ENCODE results near the gene PHAF1.

PHAF1 gene

DNA sequence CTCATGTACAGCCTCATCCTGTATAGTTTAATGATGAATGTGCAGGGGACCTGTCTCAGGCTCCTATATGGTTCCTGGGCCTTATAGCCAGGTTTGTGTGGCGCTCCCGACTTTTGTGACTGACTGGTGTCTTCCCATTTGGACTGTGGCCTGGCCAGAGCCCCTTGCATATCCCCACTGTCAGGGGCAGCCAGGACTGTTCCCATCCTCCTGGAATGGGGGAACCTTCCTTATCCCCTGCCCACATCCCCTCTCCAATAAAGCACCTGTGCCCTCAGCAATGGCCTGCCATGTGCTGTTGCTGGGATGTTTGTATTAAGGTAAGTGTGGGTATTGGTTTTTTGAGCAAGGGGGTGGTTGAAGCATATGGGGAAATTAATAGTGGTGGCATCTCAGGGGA lies 38.5 kb downstream of the PHAF1 start:
- no peak for DNase-seq

DNA sequence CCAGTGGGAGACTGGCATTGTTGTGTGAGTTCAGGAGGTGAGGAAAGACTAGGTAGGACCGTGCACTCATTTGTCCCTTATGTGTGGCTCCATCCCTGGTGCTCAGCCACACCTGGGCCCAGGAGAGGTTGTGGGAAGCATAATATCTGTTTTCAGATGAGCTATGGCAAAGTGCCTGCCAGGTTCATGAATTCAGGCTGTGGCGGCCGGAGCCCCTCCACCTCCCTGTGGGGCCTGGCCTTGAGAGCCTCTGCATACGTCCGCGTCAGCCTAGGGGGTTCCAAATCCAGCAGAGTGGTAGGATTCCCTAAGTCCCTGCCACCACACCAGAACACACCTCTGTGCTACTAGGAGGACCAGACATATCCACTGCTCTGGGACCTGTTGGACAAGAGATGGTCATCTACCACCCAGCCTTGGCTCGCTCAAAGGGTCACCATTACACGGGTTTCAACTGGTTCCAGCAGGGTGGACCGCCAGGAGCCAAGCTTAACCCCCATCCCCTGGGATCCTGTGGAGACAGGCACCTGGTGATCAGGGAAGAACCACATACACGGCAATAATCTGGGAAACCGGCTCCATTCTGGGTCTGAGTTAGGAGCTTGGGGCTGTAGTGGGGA lies 39.0 kb downstream of the PHAF1 start:
- no peak for DNase-seq

DNA sequence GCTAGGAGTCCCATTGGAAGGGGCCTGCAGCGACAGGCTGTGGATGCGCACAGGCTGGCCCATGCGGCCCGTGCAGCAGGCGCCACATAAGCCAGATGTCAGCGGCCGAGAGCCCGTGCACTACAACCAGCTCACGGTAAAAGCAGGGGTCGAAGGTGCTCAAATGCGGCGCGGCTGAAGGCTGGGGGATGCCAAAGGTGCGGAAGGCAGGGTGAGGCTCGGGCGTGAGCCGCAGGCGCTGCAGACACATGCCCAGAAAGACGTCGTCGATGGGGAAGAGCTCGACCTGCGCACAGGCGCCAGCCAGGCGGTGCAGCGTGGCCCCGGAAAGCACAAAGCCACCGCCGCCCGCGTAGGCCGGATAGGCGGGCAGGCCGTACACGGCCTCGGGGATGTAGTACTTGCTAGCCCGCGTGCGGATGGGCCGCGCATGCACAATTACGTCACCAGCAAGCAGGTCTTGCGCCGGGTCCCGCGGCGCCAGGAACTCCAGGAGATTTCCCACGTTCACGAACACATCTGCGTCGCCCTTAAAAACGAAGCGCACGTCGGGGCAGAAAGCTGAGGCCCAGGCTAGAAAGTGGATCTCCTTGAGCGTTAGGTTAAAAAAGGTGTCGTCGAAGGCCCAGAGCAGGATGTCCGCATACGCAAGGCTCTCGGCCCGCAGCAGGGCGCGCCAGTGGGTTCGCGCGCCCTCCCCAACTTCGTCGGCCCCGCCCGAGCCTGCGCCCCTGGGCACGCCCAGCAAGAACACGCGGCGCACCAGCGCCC lies 39.7 kb downstream of the PHAF1 start:
- no peak for DNase-seq

DNA sequence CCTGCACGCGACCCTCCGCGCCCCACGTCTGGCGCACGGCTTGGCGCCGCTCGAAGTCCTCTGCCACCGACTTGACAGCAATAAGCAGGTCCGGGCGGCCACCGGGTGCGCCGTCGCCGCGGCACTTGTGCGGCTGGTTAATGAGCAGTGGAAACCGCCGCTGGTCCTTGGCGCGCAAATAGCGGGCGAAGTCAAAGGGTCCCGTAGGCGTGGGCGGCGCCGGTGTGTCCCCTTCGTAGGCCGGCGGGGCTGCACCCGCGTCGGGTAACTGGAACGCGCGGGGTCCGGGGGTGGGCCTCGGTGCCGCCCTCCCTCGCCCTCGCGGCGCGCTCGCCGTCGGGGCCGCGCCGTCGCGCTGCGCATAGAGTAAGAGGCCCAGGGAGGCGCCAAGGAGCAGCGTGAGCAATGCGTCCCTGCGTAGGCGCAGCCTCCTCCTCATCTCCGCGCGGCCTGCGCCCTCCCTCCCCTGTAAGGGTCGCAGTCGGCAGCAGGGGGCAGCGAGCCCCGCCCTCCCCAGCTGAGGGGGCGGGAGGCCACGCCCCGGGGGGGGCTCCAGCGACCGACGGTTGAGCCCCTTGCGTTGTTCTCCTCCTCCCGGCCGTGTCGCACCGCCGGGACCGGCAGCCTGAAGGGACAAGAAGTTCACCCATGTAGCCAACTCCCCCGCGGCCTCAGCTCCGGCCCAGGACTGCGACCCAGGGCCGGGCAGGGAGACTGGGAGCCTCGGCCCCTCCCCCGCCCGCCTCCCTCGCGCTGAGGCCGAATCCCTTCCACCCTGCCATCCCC lies 40.5 kb downstream of the PHAF1 start:
- peak; percentile 33 for DNase-seq

DNA sequence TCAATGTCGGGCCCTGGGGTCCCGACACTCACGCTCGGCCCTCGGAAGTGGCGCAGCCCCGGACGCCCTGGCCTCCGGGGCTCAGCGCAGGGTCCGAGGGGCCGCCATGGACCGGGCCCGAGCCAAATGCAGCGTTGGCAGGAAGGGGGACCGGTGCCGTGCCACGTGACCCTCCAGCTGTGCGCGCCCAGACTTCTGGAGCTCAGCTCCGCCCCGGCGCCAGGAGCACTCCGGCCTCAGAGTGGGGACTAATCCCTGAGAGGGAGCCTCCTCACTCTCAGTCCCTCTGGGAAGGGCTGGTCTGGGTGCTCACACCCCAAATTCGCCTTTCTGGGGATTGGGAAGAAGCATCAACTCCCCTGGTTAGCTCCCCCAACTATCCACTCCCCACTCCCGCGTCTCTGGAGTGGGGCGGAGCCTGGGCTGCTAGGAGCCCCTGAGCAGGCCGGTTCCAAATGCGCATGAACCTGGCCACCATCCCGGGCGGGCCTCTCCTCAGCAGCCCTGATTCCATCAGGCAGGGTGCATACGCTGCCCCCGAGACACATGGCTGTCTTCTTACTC lies 41.2 kb downstream of the PHAF1 start, which contains the start of gene B3GNT9:
TSS of gene B3GNT9 (minus strand) at position 166 of the 564 bp plus-strand sequence. CDS start 513 bp downstream, outside the sequence.
- no peak for DNase-seq

DNA sequence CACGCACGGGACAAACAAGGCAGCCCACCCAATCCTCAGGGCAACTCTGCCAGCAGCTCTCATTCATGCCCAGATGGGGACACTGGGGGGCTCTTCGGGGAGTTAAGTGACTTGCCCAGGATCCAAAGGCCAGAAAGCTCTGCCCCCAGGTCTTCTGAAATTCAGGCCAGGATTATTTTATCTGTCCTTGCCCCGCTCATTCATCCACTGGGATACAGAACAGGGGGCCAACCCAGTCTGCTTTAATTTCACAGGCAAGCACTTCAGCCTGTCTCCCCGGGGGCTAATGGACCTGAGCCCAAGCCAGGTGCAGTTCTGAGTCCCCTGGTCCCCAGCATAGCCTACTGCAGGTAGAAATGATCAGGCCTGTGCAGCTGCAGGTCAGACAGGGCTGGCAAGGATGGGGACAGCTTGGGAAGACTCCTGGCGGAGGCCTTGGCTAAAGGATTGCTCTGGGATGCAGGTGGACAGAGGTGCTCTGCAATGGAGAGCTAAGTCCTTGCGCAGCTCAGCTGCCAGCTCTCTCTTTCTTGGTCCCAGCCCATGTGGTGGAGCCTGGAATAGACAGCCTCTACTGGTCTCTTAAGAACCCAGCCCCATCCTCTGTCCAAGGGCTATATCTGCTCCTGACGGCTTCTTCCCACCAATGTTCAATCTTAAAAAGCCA lies 41.8 kb downstream of the PHAF1 start:
- DNase-seq = no peak

DNA sequence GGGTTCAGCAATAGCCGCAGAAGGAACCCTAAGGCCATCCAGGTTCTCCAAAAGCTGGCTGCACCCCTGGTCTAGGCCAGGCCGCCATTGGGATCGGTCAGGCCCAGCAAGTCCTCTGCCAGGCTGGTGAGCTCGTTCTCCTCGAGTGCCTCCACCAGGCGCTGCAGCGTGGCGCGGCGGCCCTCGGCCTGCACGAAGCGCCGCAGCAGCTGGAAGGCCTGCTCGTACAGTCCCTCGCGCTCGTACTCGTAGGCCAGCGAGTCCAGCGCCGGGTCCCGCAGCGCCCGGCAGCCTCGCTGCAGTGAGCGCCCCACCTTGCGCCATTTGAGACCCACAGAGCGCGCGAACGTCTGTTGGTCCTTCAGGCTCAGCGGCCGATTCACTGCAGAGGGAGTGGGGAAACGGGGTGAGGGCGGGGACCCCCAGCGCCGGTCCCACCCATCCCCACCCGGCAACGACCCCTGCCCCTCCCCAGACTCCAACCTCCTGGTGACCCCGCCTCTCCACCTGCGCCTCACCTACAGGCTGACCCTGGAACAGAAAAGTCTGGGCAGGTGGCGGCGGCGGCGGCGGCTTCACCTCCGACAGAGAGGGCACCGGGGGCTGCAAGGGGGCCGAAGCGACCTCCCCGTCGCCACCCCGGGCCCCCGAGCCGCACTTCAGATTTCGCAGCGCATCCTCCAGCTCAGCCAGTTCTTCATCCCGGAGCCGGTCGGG lies 45.0 kb downstream of the PHAF1 start:
- DNase-seq = no peak

DNA sequence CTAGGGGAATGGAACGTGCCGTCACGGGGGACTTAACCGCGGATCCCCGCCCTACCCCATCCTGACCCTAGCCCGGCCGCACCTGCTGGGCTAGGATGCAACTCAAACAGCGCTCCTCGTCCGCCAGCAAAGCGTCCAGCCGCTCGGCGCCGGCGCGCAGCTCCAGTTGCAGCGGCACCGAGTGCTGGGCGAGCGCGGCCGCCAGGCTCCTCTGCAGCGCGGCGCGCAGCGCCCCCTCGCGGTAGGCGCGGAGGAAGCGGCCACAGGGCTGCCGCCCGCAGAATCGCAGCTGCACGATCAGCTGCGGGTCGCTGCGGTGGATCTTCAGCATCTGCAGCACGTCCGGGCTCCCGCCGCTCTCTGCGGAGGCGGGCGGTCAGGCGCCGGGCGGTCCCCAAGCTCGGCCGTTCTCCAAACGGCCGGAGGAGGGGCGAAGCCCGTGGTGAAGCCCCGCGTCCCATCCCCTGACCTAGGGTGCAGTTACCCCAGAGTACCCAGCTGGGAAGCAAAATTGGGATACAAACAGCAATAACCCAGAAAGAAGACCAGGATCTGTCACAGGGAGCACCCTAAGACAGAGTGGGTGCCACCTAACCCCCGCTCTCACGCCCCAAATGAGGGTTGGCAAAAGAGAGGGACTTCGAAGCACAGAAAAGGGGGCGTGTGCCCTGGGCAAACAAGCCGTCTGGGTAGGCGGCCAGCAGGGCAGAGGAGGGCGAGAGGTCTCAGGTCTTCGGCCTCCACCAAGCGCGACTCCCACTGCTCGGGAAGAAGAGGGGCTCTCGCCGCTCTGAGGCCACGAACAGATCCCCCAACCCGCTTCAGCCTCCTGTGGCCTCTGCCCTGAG lies 45.8 kb downstream of the PHAF1 start:
- peak; percentile 72 for DNase-seq

DNA sequence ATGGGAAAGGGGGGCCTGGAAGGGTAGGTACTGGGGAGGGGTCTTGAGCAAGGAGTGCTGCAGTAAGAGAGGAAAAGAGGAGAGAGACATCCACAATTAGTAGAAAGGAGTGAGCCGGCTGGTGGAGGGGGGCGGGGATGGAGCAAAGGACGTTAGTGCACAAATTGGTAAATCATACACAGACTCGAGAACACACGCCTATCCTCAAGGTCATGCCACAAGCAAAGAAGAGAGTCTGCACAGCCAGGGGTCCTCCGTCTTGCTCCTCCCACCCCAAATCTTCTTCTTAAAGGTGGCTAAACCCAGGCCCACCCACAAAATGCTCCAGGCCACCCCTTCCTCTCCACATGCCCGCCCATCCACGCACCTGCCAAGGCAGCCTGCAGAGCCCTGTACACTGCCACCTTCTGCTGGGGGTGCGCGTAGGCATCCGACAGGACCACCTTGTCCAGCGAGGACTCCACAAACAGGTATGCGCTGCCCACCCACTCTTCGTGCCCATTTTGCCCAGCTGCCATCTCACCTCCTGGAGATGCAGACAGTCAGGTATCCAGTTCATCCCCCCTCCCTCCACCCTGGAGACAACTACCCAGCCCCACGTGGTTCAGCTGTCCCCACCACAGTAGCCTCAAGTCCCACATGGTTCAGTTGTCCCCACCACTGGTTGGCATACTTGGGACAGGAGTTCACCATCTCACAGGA lies 46.6 kb downstream of the PHAF1 start:
- no peak for DNase-seq

DNA sequence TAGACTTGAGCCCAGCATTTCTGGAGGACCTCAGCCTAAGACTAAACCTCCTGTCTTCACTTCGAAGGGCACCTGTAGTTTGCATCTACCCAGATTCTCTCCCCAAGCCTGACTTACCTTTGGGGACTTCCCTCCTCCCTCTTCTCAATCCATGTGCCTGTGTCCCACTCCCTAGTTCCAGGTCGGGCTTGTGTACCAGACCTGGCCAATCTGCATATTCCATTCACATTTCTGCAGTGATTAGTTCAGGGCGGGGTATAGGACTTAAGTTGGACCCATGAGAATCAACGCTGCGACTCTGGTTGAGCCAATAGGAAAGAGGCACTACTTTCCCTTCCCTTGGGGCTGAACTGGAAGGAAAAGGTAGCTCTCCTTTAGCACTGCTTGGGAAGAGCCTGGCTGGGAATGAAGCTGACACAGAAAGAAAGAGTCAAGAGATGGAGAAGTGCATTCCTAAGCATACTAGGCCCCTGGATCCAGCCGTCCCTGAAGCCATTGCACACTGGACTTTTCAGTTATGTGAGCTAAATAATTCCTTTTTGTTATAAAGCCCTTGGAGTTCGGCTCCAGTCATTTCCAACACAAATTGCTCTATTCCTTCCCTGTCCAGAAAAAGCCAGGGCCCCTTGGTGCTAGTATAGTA lies 47.5 kb downstream of the PHAF1 start:
- DNase-seq = no peak

DNA sequence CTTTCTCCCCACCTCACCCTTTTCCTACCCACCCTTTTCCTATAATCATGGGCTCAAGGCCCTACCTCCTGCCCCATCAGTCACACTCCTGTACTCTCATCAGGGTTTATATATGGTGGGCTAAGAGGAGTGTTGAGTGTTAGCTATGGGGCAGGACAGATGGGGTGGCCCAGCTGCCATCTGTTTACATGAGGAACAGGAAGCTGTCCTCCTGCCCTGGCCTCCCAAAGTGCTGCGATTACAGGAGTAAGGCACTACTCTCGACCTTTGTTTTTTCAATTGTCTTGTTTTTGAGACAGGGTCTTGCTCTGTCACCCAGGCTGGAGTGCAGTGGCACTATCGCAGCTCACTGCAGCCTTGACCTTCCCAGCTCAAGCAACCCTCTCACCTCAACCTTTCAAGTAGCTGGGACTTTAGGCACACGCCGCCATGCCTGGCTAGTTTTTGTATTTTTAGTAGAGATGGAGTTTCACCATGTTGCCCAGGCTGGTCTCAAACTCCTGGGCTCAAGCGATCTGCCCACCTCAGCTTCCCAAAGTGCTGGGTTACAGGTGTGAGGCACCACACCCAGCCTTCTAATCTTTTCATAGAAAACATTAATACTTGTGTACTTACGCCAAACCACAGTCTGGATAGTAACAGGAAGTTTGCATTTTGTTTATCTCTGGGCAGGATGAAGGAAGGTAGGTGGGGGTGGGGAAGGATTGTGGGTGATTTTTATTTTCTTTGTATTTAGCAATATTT lies 48.3 kb downstream of the PHAF1 start:
- DNase-seq = peak; percentile 76

DNA sequence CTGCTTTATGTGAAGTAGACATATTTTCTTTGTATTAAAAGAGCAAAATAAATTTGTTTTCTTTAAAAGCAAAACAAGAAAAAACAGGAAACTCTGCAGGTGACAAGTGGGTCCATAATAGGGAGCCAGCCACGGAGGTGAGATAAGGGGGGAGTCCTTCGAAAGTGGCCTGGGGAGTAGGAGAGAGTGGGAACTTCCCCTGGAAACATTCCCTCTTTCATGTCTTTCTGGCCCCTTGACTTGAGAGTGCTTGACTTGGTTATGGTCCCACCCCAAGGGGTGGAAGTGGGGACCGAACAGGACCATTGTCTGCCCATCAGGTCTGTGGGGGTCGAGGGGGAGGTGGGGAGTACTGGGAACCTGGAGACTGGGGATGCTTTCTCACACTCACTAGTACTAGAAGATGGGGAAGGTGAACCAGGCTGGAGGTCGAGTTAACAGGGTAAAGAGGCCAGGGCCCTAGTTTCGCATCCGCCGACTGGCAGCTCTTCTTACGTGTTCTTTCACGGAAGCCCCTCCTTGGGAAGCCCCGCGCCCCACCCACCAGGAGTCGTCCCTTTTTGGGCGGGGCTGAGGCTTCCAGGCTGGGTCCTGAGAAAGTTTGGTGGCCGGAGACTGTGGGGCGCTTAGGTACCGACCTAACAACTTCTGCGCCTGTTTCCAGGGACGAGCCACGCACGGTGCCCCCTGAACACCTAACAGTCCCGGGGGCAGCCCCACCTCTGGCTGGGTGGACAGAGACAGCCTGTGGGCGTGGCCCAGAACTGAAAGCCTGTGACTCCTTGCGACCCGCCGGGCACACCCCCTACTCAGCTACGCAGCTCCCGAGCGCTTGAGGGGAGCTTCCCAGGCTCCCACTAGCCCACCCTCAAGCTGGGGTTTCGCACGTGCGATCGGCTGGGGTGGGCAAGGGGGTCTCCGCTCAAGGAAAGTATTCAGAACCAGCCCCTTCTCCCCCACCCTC lies 49.2 kb downstream of the PHAF1 start:
- peak; percentile 87 for DNase-seq

DNA sequence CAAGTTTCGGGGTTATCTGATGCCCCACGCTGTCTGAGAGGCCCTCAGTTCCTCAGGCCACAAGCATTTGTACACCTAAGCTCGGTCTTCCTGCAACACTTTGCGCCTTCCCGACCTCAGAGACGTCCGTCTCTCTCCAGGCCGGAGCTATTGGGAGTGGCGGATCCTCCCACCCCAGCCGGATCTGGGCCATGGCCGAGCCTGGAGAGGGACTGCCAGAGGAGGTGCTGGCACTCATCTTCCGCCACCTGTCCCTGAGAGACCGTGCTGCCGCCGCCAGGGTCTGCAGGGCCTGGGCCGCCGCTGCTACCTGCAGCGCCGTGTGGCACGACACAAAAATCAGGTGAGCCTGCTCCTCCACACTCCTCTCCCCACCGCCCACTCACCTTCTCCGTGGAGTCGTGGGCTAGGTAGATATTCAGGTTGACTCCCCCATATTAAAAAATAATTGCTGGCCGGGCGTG lies 51.9 kb downstream of the PHAF1 start:
- no peak for DNase-seq

DNA sequence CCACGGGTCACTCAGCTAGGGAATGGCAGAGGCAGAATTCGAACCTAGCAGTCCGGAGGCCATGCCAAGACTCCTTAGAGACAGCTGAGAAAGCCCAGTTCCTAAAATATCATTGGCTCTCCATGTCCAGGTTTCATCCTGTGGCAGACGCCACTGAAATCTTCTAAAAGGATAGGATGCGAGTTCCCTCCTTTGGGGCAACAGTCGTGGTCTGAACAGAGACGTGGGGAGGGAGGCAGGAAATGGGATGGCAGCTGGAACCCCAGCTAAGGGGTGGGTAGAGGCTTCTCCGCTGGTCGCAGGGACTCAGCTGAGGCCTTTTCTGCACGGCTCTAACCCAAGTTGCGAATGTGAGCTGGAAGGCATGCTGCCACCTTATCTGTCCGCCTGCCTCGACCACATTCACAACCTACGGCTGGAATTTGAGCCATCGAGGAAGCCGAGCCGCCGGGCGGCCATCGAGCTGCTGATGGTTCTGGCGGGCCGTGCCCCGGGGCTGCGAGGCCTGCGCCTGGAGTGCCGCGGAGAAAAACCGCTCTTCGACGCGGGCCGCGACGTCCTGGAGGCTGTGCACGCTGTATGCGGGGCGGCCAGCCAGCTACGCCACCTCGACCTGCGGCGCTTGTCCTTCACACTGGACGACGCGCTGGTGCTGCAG lies 52.9 kb downstream of the PHAF1 start:
- no peak for DNase-seq

DNA sequence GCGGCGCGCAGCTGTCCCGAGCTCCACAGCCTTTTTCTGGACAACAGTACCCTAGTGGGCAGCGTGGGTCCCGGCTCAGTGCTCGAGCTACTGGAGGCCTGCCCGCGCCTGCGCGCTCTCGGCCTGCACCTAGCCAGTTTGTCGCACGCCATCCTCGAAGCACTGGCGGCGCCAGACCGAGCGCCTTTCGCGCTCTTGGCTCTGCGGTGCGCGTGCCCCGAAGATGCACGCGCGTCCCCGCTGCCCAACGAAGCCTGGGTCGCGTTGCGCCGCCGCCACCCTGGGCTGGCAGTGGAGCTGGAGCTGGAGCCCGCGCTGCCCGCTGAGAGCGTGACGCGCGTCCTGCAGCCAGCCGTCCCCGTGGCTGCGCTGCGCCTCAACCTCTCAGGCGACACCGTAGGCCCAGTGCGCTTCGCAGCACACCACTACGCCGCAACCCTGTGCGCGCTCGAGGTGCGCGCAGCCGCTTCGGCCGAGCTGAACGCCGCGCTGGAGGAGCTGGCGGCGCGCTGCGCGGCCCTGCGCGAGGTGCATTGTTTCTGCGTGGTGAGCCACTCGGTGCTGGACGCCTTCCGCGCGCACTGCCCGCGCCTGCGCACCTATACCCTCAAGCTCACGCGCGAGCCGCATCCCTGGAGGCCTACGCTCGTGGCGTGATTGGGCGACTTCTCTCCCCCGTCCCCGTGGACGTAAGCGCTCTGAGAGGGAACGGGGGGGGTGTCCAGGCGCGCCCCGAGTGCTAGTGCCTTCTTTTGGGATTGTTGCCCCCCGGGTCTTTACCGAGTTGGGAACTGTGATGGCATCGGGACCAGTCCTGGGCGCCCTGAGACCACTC lies 53.6 kb downstream of the PHAF1 start:
- DNase-seq = peak; percentile 44

DNA sequence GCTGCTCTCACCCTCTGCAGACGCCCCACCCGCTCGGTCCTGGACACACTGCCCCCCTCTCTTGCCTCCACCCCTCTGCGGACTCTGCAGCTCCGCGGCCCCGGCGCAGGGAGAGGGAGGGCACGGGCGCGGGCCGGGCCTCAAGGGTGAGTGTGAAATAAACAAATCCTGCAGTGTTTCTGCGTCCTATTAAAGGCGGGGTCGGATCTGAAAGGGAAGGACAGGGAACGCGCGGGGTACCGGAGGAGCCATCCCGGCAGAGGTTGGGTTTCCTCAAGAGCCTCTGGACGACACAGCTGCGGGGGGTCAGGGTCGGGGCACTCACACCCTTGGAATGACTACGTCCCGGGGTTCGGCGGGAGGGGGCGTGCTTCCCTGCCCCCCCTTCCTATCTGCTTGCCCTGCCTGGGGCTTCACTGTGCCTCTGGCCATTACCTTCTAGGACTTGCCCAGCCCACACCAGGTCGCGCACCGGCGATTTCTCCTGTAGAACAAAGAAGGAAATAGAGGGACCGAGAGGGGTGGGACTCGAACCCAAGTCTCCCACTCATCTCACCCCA lies 54.3 kb downstream of the PHAF1 start:
- DNase-seq = no peak
